Stimulated activated CD4-positive, alpha-beta T cell treated with anti-CD3 and anti-CD28 coated beads, Interleukin-2, amount 100 ng/mL, for 24 hours (primary cell): ENCODE results near the gene ZSWIM6.
A peak's percentile ranks its signal among the peaks of the same experiment; 100 is the strongest.

Source experiments
- DNase-seq, 2 donors: peaks; one replicate each; pipeline ENCODE4 v3.0.0-alpha.2; 2020

ZSWIM6 gene

GRCh38 chr5:61331407-61332357, at the start of gene ZSWIM6:
Gene ZSWIM6, plus strand, starts transcription at chr5:61332258. Its CDS starts 15 bp downstream, at chr5:61332273.
- peak; percentile 98 for DNase-seq

GRCh38 chr5:61283471-61283870, 48.6 kb upstream of the ZSWIM6 start:
- no peak for DNase-seq

DNA sequence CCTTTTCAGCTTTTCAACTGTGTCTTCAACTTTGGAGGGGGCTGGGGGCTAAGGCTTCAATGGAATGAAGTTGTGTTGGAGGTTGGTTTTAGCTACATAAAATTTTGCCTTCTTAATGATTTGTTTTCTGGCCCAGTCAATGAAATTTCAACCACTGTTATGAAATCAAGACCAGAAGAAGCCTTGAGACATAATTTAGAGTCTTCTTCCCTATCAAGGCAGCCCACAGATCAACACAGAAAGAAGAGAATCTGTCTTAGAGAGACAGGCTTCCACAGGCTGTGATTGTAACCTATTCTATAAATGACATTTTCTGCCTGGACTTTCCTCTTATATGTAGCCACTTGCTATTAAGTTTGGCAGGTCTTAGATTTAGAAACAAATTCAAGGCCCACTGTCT, 46.5 kb upstream of the ZSWIM6 start:
- DNase-seq, result no peak

- no peak for DNase-seq
Measured at GRCh38 chr5:61286446-61287132, 45.5 kb upstream of the ZSWIM6 start.

DNA sequence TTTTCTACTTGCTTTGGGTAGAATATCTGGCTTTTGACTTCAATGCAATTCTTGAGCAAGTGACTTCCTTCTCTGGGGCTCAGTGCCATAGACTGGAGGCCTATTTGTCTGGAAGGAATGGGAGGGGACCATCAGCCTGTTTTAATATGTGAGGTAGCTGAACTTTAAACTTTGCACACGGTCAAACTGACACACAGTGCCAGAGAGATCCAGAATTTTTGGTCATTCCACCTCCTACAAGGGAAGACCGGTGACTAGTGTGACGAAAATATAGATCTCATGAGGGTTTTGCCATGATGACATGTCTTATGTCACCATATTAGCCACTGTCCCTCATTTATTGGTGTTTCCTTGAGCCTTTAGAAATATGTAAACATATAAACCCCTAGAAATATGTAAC, 44.6 kb upstream of the ZSWIM6 start:
- no peak for DNase-seq

GRCh38 chr5:61289241-61289640, 42.8 kb upstream of the ZSWIM6 start:
- no peak for DNase-seq

GRCh38 chr5:61289669-61290306, 42.3 kb upstream of the ZSWIM6 start:
- no peak for DNase-seq

DNA sequence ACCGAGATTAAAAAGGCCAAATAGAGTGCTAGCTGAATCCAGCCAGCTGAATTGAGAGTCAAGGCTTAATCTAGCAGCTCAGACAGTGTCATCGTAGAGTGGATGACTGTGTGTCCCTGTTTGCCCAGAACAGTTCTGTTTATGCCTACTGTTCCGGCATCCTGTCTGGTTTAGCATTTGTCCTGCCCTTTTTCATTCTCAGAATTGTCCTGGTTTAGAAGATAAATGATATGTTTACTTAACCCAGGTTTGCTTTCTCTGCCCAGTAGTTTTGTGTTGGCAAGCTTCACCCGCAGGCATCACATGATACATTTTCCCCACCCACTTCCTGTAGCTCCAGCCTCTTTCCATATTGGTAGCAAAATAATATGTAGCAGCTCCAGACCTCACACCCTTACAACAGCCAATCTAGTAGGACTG, 41.3 kb upstream of the ZSWIM6 start:
- no peak for DNase-seq

- DNase-seq, result no peak
Measured at GRCh38 chr5:61292062-61292657, 39.9 kb upstream of the ZSWIM6 start.

GRCh38 chr5:61293071-61293470, 39.0 kb upstream of the ZSWIM6 start:
- DNase-seq, result no peak

GRCh38 chr5:61293873-61294272, 38.2 kb upstream of the ZSWIM6 start:
- no peak for DNase-seq

DNA sequence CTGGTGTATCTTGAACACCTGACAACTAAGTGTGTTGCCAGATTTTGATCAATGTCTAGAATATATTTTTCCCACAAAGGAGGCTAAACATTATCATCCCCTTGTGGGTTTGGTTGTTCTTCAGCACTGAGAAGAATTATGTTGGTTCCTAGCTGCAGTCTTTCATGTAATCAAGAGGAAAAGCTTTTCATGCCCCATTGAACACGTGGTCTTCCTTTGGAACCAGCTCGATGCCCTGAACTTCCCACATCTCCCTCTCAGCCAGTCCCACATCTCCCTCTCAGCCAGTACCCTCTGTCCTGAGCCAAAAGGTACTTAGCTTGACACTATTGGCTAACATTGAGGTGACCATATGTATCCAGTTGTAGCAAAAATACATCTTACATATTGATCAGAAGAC, 36.7 kb upstream of the ZSWIM6 start:
- DNase-seq, result no peak

DNA sequence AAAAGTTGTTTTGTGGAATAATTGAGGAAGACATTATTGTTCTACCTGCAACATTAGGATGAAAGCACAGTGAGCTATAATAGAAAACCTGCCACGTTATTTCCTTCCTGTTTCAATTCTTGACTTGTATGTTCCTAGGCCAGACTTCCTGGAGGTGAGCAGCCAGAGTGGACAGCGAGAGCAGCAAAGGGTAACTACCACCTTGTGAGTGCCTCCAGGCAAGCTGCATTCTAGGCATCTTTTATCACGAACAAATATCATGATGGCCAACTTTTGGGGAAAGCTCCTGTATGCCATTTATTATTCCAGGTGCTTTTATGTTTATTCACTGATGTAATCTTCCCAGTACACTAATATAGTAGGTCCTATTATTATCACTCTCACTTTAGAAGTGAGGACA, 34.0 kb upstream of the ZSWIM6 start:
- DNase-seq, result no peak

DNA sequence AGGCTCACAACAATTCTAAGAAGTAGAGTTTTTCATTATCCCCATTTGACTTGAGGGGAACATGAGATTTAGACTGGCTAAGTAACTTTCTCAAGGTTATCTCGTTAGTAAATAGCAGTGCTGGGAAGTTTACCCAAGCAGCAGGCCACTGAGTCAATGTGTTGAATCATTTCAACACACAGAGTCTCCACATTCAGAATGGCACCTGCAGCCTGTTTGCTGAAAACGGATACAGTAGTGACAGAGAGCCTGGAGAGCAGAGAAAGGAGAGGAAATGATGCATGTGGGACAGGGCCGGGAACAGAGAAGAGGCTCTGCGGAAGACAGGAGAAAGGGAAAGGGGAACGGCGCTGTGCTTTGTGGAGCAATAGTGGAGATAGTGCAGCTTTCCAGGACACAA, 33.5 kb upstream of the ZSWIM6 start:
- no peak for DNase-seq

DNA sequence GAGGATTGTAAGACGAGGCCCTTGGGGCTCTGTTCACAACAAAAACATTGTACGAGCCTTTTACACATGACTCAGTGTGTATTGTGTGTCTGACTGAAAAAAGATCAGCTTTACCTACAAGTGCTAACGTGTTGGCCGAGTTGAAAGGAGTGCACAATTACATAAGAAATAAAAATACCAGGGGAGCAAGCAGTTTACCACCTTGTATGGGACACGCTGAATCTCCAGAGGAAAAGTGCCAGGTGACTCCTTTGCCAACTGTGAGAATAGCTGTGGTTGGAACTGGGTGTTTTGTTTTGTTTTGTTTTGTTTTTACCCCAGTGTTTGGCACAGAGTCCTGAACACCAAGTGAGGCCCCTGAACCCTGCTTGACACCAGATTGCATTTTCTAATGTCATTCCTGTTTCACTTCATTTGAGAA, 32.8 kb upstream of the ZSWIM6 start:
- DNase-seq, result no peak

DNA sequence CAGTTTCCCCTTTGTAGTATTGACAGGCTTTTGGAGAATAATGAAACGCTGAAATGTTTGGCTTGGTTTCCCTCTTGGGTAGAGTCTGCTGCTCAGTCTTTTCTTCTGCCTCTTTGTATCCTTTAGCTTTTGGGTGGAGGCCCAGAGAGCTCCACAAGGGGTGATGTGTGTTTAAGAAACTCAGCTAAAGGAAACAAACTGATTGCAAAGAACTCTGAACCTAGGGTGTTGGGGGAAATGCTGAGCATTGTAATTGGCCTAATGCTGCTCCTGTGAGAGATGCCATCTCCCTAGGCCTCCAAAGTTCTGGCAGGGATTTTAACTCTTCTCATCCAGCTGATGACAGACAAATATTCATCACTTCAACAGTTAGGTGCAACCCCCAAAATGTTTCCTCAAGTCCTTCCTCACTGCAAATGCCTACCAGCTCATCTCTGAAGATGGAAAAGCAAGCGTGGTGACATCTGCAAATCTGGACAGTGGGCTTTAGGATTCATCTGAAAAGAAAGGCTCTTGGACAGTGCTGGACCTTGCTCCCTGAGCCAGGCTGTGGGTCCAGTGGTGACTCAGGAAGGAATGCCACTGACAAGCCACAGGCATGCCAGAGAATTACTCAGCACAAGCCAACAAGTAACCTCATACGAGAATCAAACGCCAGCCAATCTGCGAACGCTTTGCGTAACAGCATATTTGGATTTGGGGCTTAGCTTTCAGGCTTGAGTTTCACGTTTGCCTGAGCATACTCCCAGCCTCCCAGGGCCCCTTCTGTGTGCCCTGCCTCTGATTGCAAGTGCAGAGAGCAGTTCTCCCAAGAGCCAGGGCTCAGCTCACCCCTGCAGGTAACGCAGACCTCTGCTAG, 30.5 kb upstream of the ZSWIM6 start:
- DNase-seq, result no peak

- DNase-seq, result no peak
Measured at GRCh38 chr5:61302200-61302563, 29.9 kb upstream of the ZSWIM6 start.

GRCh38 chr5:61303346-61303745, 28.7 kb upstream of the ZSWIM6 start:
- no peak for DNase-seq

DNA sequence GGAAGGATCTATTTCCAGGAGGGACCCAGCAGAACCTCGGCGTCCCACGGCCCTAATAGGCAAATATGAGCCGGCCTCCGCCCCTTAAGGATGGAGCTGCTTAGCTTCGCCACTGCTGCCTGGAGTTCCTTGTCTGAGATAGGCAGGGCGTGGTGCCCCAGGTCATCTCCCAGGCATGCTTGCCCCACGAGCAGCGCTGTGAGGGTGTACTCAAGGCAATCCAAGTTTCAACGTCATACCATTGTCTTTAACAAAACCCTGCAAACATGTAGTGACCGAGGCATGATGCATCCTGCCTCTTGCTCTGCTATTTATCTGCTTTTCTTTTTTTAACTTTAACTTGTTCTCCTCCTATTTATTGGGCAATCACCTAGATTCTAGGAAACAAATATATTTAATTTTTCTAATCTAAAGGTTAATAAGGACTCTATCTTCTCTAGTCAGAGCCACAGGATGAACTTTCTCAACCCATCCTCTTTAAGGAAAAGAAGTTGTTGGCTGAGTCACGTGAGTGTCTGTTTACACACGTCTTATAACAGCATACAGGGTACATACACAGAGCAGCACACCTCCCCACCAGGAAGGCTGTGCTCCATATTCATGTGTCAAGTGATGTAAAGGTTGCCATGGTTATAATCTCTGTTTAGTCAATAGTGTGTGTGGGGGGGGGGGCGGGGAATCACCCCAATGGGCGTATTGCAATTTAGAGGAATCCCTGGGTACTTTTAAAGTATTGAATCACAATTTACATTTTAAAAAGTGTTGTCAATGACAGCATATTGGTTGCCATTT, 27.3 kb upstream of the ZSWIM6 start:
- DNase-seq, result no peak

DNA sequence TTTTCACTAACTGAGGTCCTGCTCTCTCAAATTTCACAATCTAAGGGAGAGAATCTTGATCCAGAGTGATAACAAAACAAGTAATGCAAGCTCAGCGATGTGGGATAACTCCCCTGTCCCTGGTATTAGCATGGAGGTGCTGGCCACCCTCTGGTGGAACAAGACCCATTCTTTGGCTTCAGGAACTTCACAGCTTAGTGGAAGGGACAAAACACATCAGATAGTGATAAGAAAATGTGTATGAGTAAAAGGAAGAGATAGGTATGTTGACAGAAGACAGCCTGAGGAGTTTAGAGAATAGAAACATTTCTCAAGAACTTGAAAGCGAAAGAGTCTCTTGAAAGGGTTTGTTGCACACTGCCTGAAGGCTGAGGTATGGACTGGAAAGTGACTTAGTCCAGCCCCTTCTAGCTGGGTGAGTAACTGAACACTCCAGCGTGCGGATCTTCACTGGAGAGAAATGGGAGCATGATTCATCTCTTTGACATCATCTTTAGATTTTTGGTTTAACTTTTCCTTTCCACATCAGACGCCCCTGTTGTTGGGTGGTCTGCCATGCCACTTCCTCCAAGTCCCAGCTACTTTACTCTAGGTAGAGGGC, 25.4 kb upstream of the ZSWIM6 start:
- DNase-seq, result peak in 1 of 2 donors; percentile 36

GRCh38 chr5:61307191-61307590, 24.9 kb upstream of the ZSWIM6 start:
- no peak for DNase-seq
